NCI-H1930 (cell line): ENCODE measurements around the gene FAM168B.

ENCODE experiments used
- DNase-seq, 2 experiments: peaks; one replicate each; lab custom pipeline; 2025; lab: John Stamatoyannopoulos, UW

The FAM168B gene

GRCh38 chr2:131022731-131023130 is 70.5 kb downstream of the FAM168B start:
- no peak for DNase-seq

GRCh38 chr2:131016826-131017741 is 76.2 kb downstream of the FAM168B start:
- DNase-seq: no peak

- no peak for DNase-seq
Observed at GRCh38 chr2:131015764-131016163, 77.5 kb downstream of the FAM168B start.

GRCh38 chr2:131014141-131014540 is 79.1 kb downstream of the FAM168B start:
- no peak for DNase-seq

GRCh38 chr2:131011486-131011885 is 81.8 kb downstream of the FAM168B start:
- DNase-seq: no peak

- DNase-seq: no peak
Observed at GRCh38 chr2:131010566-131010965, 82.7 kb downstream of the FAM168B start.

GRCh38 chr2:131009713-131010475 is 83.4 kb downstream of the FAM168B start:
- no peak for DNase-seq

- DNase-seq: no peak
Observed at GRCh38 chr2:131008967-131009366, 84.3 kb downstream of the FAM168B start.

- no peak for DNase-seq
Observed at GRCh38 chr2:131006561-131006960, 86.7 kb downstream of the FAM168B start.

- DNase-seq: no peak
Observed at GRCh38 chr2:131005216-131005935, 87.9 kb downstream of the FAM168B start.

GRCh38 chr2:131004446-131005209 is 88.6 kb downstream of the FAM168B start:
- DNase-seq: no peak

GRCh38 chr2:130998561-130998960 is 94.7 kb downstream of the FAM168B start:
- DNase-seq: no peak
